AG09309 (cell line): ENCODE measurements around the gene VTN.
"Not testable (repeated sequence)": the region's sequence is repeated elsewhere in the genome, so short reads cannot be mapped to it uniquely, and the experiment has no call there.

Experiments
- DNase-seq: peaks from one replicate; pipeline ENCODE4 v3.0.0-alpha.2; 2010; ENCODE audit warnings: low read depth
- H3K4me3 ChIP-seq: 2 replicates; pipeline ENCODE4 v1.5.1; 2011; ENCODE audit warnings: mild to moderate bottlenecking, low read depth, low read length, moderate library complexity; ENCODE audit not compliant: control insufficient read depth
- CTCF ChIP-seq: IDR thresholded peaks from 2 replicates; pipeline ENCODE4 v1.5.1; 2011; ENCODE audit warnings: mild to moderate bottlenecking, low read depth, low read length, inconsistent platforms; ENCODE audit not compliant: insufficient read depth, control insufficient read depth; ENCODE audit errors: missing control alignments

The VTN gene

DNA sequence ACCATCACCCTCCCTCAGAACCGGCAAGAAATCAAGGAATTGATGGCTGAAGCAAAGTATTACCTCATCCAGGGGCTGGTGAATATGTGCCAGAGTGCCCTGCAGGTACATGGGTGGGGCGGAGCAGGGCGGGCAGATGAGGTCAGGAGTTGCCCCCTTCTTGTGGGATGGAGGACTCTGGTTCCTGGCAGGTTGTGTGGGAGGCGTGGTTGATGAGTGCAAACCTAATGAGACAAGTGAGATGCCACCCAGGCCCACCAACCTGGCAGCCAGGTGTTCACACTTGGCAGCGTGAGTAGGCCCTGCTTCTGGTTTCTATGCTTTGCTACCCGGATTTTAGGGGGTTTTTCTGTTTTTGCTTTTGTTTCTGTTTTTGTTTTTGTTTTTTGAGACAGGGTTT, 29.7 kb downstream of the VTN start:
- no peak for DNase-seq
- no peak overlapping the region for H3K4me3 ChIP-seq
- TF ChIP-seq CTCF: no peak

GRCh38 chr17:28339431-28339830, 30.7 kb downstream of the VTN start:
- H3K4me3 ChIP-seq: no peak overlapping the region
- DNase-seq: no peak
- TF ChIP-seq CTCF: no peak

GRCh38 chr17:28338769-28339212, 31.3 kb downstream of the VTN start:
- DNase-seq, H3K4me3 ChIP-seq: not testable (repeated sequence)

DNA sequence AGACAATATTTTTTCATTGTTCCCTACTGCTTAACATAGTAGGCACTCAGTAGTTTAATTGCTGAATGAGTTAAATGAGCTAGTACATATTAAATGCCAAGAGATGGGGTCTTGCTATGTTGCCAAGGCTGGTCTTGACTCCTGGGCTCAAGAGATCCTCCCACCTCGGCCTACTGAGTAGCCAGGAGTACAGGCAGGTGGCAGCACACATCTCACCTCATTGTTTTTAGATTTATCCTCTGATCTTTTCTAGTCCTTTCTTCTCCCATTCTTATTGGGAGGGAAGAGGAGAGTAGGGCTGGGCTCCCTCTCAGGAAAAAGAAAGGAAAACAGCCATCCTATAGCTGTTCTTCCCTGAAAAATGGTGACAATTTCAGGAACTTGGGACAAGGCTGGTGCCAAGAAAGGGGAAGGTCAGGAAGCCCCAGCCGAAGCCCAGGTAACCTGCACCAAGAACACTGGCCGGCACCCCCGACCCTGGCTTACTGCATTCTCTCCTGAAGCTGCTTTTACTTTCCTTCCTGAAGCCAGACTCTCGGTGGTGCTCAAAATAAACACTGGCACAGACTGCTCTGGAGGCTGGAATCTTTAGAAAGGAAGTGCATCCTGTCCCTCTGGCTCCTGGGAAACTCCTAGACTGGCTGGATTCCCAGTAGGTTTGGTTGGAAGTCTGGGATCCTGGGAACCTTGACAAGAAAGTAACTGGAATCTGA, 31.9 kb downstream of the VTN start:
- no peak for TF ChIP-seq CTCF
- no peak overlapping the region for H3K4me3 ChIP-seq
- DNase-seq: peak; percentile 21

GRCh38 chr17:28335959-28336871, 33.9 kb downstream of the VTN start:
- DNase-seq: peak; percentile 74

DNA sequence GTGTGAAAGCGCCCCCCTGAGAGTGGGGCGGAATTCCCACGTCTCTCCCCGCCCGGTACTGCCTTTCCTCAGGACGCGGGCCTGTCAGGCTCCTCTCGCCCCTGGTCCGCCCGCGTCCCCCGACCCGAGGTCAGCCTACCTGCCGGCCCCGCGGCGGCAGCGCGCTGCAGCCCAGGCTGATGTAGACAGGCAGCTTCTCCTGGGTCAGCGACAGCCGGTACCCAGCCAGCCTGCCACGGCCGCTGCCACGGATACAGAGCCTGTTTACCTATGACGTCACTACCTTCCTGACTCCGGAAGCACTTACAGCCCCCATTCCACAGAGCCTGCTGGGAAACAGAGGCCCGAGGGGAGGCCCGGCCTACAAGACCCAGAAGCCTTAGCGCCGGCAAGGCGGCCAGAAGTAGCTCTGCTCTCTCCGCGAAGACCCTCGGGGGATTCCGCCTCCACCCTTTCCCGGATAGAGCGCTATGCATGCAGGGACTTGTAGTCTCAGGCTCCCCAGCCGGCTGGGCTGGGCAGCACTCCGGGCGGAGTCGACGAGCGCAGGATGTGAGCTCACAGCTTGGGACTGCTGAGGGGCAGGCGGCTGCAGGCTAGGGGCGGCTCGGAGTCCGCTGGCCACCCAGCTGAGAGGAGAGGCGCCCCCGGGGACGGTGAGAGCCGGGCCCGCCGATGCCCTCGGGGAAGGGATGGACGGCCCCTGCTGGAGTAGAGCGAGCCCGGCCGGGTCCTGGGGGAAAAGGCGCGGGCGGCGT, 34.7 kb downstream of the VTN start, which contains the start of the genes IFT20 and TNFAIP1:
Gene IFT20, minus strand, starts transcription at position 272 of the 758 bp plus-strand sequence. CDS start 3,487 bp downstream, outside the sequence.
Gene TNFAIP1, plus strand, starts transcription at position 561 of the 758 bp plus-strand sequence. CDS start 3,761 bp downstream, outside the sequence.
- peak within 1 kb of the TSS; percentile 50 for H3K4me3 ChIP-seq
- peak; percentile 100 for DNase-seq
- TF ChIP-seq CTCF: no peak

More at GRCh38 chr17:28335959-28336871, 33.9 kb downstream of the VTN start:
- TF ChIP-seq CTCF: no peak
- H3K4me3 ChIP-seq: peak overlapping the region; percentile 50
